HEK293T (cell line): ENCODE data around the gene COL26A1.

ENCODE experiments used
- CTBP1 ChIP-seq: fragments of 450-650 bp; IDR thresholded peaks from 2 replicates; pipeline ENCODE4 v1.6.1; 2016; ENCODE audit warnings: borderline replicate concordance
- FOXA1 ChIP-seq: fragments of 450-650 bp; IDR thresholded peaks from 2 replicates; pipeline ENCODE4 v1.6.1; 2016; ENCODE audit warnings: mild to moderate bottlenecking
- FOXM1 ChIP-seq: fragments of 450-650 bp; IDR thresholded peaks from 2 replicates; pipeline ENCODE4 v1.6.1; 2017; ENCODE audit warnings: mild to moderate bottlenecking, borderline replicate concordance
- HDGF ChIP-seq: fragments of 450-650 bp; IDR thresholded peaks from 2 replicates; pipeline ENCODE4 v1.6.1; 2017; ENCODE audit warnings: antibody characterized with exemption, borderline replicate concordance
- NFRKB ChIP-seq: fragments of 450-650 bp; IDR thresholded peaks from 2 replicates; pipeline ENCODE4 v1.6.1; 2016; ENCODE audit warnings: mild to moderate bottlenecking, moderate library complexity
- PKNOX1 ChIP-seq: fragments of 450-650 bp; IDR thresholded peaks from 2 replicates; pipeline ENCODE4 v1.6.1; 2016
- SUZ12 ChIP-seq: fragments of 450-650 bp; IDR thresholded peaks from 2 replicates; pipeline ENCODE4 v1.6.1; 2016; ENCODE audit warnings: mild to moderate bottlenecking
- ZNF384 ChIP-seq: fragments of 450-650 bp; IDR thresholded peaks from 2 replicates; pipeline ENCODE4 v1.6.1; 2016

GRCh38 chr7:101567230-101567629, 204.6 kb downstream of the COL26A1 start:
- no peak for TF ChIP-seq FOXM1
- no peak for TF ChIP-seq CTBP1
- no peak for TF ChIP-seq NFRKB
- no peak for TF ChIP-seq FOXA1
- no peak for TF ChIP-seq ZNF384
- TF ChIP-seq SUZ12: no peak
- no peak for TF ChIP-seq HDGF
- TF ChIP-seq PKNOX1: no peak
